Esophagus muscularis mucosa (tissue), 4 donors: ENCODE measurements around the gene UBE2E2.

Source experiments
- CTCF ChIP-seq, 3 experiments: fragments of 200-600 bp in 2 of 3; fragments of 450-650 bp in 1 of 3; sonication (generic) in 2 of 3; IDR thresholded peaks; one replicate each; pipeline ENCODE4 v1.5.1; 2017 to 2019; ENCODE audit warnings: antibody characterized with exemption in 3 of 3, mild to moderate bottlenecking in 2 of 3, moderate library complexity in 1 of 3
- EP300 ChIP-seq: sonication (generic); formaldehyde crosslinking; IDR thresholded peaks from one replicate; pipeline ENCODE4 v1.6.1; 2017; ENCODE audit warnings: antibody characterized with exemption
- POLR2A ChIP-seq: fragments of 450-650 bp; IDR thresholded peaks from one replicate; pipeline ENCODE4 v1.6.1; 2017; ENCODE audit warnings: antibody characterized with exemption, moderate library complexity, mild to moderate bottlenecking, low read depth

GRCh38 chr3:23330568-23330967 is 127.4 kb downstream of the UBE2E2 start:
- TF ChIP-seq POLR2A (no peak), CTCF (IDR thresholded peaks at IDR 0.05) (no peak), EP300 (no peak)
